Activated CD8-positive, alpha-beta memory T cell treated with anti-CD3 and anti-CD28 coated beads for 36 hours (primary cell): ENCODE measurements around the gene PTPRD. TPM values are rescaled to one million over a fixed set of nuclear protein-coding genes. Genes with fewer than 3 reads are reported as not detected.

Experiments
- CTCF ChIA-PET: fragments of 350-600 bp; sonication (Branson Sonifier 250); formaldehyde crosslinking; loops from one replicate; lab custom pipeline; 2021; ENCODE audit warnings: antibody characterized with exemption; lab: Charles Lee
- POLR2A ChIA-PET: fragments of 350-600 bp; sonication (Branson Sonifier 250); formaldehyde crosslinking; loops from one replicate; lab custom pipeline; 2021; ENCODE audit warnings: antibody characterized with exemption; lab: Charles Lee
- total RNA-seq, 2 experiments: library from RNA; stranded (reverse); gene quantifications; one replicate each; pipeline ENCODE4 v1.2.3, GENCODE V29; 2021

PTPRD gene
- total RNA-seq, 2 experiments from 2014 or later: 0.10 to 0.15 TPM

DNA sequence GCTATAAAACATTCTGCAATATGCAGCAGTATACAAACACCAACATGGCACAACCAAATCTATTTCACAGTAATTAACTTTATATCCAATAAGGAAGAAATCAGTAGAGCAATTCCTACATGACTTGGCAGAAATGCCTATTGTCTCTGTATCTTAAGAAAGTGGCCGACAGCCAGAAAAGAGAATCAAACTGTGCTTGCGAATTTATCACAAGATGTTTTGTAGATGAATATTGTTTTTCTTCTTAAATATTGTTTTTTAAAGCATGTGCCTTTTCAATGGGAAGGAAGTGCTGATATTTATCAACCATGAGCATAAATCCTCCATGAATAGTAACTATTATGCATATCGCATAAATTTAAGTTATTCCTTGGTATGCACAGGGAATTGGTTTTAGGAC is 2311.5 kb downstream of the PTPRD start:
- ChIA-PET POLR2A (no interaction called here), CTCF (no interaction called here)

DNA sequence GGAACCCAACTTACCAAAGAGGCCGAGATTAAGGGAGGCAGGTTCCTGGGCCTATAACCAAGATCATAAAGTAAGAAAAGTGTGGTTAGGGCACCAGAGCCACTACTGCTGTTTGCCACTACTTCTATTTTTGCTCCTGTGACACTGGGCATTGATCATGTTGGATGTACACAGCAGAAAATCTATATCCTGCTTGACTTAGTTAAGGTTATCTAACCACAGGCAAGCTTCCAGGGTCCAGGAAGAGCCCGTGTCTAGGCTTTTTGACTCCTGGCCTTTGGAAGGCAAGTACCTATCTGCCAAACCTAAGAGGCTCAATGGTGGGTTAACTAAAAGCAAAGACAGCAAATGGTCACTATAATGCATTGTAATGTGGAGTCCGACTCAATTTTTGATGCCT is 2315.8 kb downstream of the PTPRD start:
- ChIA-PET CTCF (no interaction called here), POLR2A (no interaction called here)

DNA sequence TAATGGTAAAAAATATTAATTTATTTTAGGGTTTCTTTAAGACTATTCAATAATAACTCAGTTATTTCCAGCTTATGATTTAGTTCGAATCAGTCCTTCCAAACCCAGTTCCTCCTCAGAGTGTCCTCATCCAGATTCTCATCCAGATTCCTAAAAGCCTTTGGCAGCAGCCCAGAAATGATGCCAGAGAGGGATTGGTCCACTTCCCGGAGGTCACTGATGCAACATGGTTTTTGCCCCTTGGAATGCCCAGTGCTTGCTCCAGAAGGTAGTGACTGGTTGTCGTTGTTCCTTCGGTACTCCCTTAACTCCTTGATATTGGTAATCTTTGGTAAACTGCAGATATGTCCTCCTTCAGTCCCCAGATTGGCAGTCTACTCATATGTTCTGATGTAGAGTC is 2320.1 kb downstream of the PTPRD start:
- ChIA-PET CTCF (no interaction called here), POLR2A (no interaction called here)

DNA sequence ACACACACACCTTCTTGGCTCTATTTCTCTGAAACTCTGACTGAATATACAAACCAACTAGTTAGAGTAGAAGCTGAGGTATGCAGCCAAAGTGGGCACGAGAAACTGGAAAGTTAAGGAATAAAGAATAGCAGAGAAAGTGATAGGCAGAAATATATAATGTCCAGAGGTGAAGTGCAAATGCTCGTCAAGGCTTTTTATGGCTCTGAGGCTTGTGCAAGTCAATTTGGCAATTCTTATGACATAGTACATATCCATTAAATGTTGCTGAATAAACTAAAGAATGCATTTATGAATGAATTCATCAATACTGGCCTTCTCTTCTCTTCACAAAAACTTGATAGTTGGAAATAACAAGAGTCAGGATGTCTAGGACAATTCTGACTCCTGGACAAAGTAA is 2323.1 kb downstream of the PTPRD start:
- POLR2A ChIA-PET: no interaction called here

DNA sequence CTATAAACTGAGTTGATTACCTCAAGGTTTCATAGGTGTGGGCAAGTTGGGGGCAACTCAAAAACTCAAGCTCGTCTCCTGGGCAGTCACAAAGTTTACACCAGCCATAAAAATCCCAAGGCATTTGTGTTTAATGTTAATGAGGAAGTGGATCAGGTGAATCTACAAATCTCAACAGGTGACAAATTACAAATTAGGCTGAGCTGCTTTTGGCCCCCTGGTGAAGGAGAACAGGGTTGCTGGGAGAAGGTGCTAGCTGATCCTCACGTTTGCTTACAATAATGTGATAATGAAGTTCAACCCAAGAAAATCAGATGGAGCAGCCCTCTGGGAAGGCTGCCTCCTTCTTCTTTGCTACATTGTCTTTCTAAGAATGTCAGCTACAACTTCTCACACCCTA is 2324.8 kb downstream of the PTPRD start:
- CTCF ChIA-PET: no interaction called here
- POLR2A ChIA-PET: interaction anchor here (0.5 kb wide), 1 partner anchor 489 kb away, joined by 3 read pairs; no protein-coding TSS in a partner anchor

More for the DNA sequence above, 2323.1 kb downstream of the PTPRD start:
- CTCF ChIA-PET: interaction anchor here (1.2 kb wide), 1 partner anchor 15 kb away, joined by 3 read pairs; no protein-coding TSS in a partner anchor

- POLR2A ChIA-PET: interaction anchor here (0.5 kb wide), 1 partner anchor 489 kb away, joined by 3 read pairs; no protein-coding TSS in a partner anchor
- CTCF ChIA-PET: no interaction called here
Observed at GRCh38 chr9:8287501-8287900, 2325.3 kb downstream of the PTPRD start.

DNA sequence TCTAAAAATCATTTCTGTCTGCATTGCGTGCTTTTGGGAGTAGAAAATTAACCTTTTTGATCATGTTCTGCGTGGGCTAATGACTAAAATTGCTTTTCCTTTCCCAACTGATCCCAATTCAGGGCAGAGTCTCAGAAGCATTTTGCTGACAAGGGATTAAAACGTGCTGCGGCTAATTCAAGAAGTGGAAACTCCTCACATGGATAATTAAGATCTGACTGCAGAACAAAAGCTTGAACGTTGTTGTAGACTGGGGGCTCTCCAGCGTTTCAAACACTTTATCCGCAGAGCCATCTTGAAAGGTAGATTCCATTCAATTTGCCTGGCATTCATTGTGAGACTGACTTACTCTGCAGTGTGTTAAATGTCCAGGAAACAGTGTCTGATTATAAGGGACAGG is 2327.9 kb downstream of the PTPRD start:
- ChIA-PET CTCF (no interaction called here), POLR2A (no interaction called here)

DNA sequence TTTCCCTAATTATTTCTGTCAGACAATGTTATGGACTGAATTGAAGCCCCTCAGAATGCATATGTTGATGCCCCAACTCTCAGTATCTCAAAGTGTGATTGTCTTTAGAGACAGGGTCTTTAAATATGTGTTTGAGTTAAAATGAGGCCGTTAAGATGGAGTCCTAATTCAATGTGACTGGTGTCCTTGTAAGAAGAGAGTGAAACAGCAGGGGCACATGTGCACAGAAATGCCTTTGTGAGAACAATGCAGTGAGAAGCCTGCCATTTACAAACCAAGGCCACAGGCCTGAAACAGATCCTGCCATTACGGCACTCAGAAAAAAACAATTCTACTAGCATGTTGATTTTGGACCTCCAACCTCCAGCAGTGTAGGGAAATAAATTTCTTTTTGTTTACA is 2330.3 kb downstream of the PTPRD start:
- ChIA-PET POLR2A (no interaction called here), CTCF (no interaction called here)

DNA sequence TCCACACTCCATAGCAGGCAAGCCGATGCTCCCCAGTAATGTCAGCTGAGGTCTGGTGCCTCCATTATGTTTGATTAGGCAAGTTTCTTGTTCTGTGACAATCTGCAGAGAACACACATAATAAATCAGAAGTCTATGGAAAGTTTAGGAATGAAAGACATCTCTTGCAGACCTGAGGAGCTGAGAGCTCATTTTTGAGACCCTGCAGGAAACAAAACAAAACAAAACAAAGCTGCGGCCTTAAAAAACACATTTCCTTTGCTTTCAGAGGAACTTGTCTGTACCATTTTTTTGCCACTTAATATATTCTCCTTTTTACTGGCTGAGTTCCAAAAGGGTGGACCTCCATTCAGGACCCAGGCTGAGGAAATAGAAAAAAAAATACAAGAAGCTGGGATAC is 2332.0 kb downstream of the PTPRD start:
- CTCF ChIA-PET: no interaction called here

DNA sequence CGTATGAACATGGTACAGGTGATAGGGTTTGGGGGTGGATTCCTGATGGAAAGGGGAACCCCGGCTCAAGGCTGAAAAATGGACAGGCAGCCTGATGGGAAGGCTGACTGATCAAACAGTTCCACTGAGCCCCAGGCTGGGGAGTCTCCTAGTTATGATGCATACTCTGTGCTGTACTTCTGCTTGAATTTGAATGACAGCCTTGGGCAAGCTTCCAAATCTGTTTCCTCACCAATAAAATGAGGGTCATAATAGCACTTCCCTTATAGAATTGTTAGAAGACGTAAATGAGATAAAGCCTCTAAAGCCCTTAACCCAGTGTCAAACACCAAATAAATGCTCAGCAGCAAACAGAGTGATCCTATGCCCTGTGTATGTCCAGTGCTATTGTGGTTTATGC is 2334.8 kb downstream of the PTPRD start:
- CTCF ChIA-PET: no interaction called here
- POLR2A ChIA-PET: no interaction called here

More for the DNA sequence above, 2332.0 kb downstream of the PTPRD start:
- POLR2A ChIA-PET: no interaction called here

DNA sequence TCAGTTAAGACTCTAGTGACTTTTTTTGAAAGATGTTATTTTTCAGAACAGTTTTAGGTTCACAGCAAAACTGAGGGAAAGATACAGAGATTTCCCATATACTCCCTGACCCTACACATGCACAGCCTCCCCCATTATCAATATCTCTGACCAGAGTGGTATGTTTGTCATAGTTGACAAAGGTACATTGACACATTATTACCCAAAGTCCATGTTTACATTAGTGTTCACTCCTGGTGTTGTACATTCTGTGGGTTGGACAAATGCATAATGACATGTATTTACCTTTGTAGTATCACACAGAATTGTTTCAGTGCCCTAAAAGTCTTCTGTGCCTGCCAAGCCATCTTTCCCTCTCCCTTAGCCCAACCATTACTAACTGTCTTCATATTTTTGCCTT is 2342.6 kb downstream of the PTPRD start:
- ChIA-PET CTCF (no interaction called here), POLR2A (no interaction called here)

DNA sequence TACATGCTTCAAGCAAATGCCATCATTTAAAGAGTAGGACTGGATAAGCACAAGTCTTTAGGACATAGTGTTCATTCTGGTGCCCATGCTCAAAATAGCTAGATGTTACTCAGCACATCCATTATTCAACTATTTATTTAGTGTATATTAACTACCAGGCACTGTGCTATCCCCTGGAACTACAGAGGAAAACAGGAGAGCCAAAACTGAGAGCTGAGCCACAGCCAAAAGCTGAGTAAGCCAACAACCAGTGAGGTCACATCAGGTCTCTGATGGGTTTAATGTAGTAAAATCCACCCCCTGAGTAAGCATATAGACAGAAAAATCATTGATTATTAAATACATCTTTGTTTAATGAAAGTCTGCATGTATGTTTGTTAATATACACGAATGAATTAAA is 2343.9 kb downstream of the PTPRD start:
- CTCF ChIA-PET: no interaction called here

GRCh38 chr9:8268216-8268878 is 2344.5 kb downstream of the PTPRD start:
- ChIA-PET CTCF (no interaction called here), POLR2A (no interaction called here)

More for the DNA sequence above, 2343.9 kb downstream of the PTPRD start:
- POLR2A ChIA-PET: no interaction called here

- ChIA-PET CTCF (no interaction called here), POLR2A (no interaction called here)
Observed at GRCh38 chr9:8267636-8268035, 2345.2 kb downstream of the PTPRD start.

GRCh38 chr9:8266861-8267260 is 2345.9 kb downstream of the PTPRD start:
- CTCF ChIA-PET: interaction anchor here (0.6 kb wide), 1 partner anchor 79 kb away, joined by 3 read pairs; no protein-coding TSS in a partner anchor
- POLR2A ChIA-PET: no interaction called here

GRCh38 chr9:8265281-8265680 is 2347.5 kb downstream of the PTPRD start:
- POLR2A ChIA-PET: no interaction called here
- CTCF ChIA-PET: no interaction called here
